NCI-H2081 treated with DMSO at 0.1 percent for 48 hours (cell line): ENCODE measurements around the gene TSEN34.
A peak's percentile ranks its signal among the peaks of the same experiment; 100 is the strongest.
"Not testable (repeated sequence)": the region's sequence is repeated elsewhere in the genome, so short reads cannot be mapped to it uniquely, and the experiment has no call there.

Source experiments
- DNase-seq: peaks from one replicate; lab custom pipeline; 2025; lab: John Stamatoyannopoulos, UW

The TSEN34 gene

GRCh38 chr19:54209058-54209810 is 18.1 kb downstream of the TSEN34 start:
- no peak for DNase-seq

GRCh38 chr19:54209811-54210494 is 18.8 kb downstream of the TSEN34 start:
- DNase-seq, result peak; percentile 81

GRCh38 chr19:54211235-54211634 is 20.1 kb downstream of the TSEN34 start:
- no peak for DNase-seq

GRCh38 chr19:54214217-54214616 is 23.1 kb downstream of the TSEN34 start:
- DNase-seq, result not testable (repeated sequence)

- not testable (repeated sequence) for DNase-seq
Observed at GRCh38 chr19:54214734-54215133, 23.6 kb downstream of the TSEN34 start.

GRCh38 chr19:54216869-54217268 is 25.8 kb downstream of the TSEN34 start:
- no peak for DNase-seq

GRCh38 chr19:54217517-54218247 is 26.6 kb downstream of the TSEN34 start:
- DNase-seq, result not testable (repeated sequence)

- no peak for DNase-seq
Observed at GRCh38 chr19:54218259-54218658, 27.2 kb downstream of the TSEN34 start.

- DNase-seq, result no peak
Observed at GRCh38 chr19:54218960-54219661, 28.0 kb downstream of the TSEN34 start.

- DNase-seq, result not testable (repeated sequence)
Observed at GRCh38 chr19:54219702-54220101, 28.6 kb downstream of the TSEN34 start.

- DNase-seq, result not testable (repeated sequence)
Observed at GRCh38 chr19:54221947-54222346, 30.8 kb downstream of the TSEN34 start.

GRCh38 chr19:54222474-54223276 is 31.6 kb downstream of the TSEN34 start, which contains the start of gene LILRB3:
TSS of gene LILRB3 (minus strand) at chr19:54223007. CDS start at chr19:54222976, 31 bp downstream.
- not testable (repeated sequence) for DNase-seq

- not testable (repeated sequence) for DNase-seq
Observed at GRCh38 chr19:54223277-54223936, 32.3 kb downstream of the TSEN34 start.

- not testable (repeated sequence) for DNase-seq
Observed at GRCh38 chr19:54223937-54224281, 32.8 kb downstream of the TSEN34 start.

- not testable (repeated sequence) for DNase-seq
Observed at GRCh38 chr19:54224619-54225018, 33.5 kb downstream of the TSEN34 start.

- no peak for DNase-seq
Observed at GRCh38 chr19:54229146-54229545, 38.0 kb downstream of the TSEN34 start.

- no peak for DNase-seq
Observed at GRCh38 chr19:54230031-54230430, 38.9 kb downstream of the TSEN34 start.

- peak; percentile 8 for DNase-seq
Observed at GRCh38 chr19:54231077-54231931, 40.2 kb downstream of the TSEN34 start.

GRCh38 chr19:54233941-54234340 is 42.8 kb downstream of the TSEN34 start:
- no peak for DNase-seq
